GM15510 (cell line): ENCODE results near the gene MGRN1.

ENCODE experiments used
- POLR2A ChIP-seq: IDR thresholded peaks from 3 replicates; pipeline ENCODE4 v1.6.1; 2011; ENCODE audit warnings: borderline replicate concordance; ENCODE audit not compliant: insufficient read length; ENCODE audit errors: extremely low read depth

MGRN1 gene

DNA sequence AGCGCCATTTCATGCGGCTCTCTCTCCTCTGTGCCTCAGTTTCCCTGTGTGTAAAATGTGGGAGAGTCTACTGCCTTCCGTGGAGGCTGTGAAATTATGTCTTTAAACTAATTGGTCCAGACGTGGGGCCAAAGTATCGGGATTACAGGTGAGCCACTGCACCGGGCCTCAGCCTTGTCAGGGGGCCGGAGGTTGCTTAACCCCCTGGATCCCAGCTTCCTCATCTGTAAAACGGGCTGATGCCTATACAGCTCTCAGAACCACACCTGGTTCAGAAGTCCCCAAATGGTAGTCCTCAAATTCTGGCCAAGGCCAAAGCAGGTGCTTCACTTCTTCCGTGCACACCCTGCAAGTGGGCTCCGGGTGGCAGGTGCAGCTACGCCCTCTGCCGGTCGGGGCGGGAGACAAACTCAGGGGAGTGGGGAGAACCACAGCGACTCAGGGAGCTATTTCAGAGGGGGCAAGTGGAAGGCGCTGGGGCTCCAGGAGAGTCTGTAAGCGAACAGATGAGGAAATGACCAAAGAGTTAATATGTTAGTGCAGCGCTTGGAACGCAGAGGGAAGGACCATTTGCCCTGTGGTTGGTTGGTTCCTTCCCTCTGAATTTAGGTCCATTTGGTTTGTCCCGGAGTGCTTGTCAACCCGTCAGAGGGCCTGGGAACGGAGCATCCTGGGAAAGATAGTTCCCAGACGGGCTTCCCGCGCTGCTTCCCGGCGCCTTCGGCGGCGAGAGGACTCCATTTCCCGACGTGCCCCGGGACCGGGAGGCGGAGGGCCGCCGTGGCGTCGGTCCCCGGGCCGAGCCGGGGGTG, at the start of gene MGRN1:
Gene MGRN1, plus strand, starts transcription at position 812 of the 812 bp plus-strand sequence. CDS start 135 bp downstream, outside the sequence.
- peak; percentile 22 for TF ChIP-seq POLR2A

DNA sequence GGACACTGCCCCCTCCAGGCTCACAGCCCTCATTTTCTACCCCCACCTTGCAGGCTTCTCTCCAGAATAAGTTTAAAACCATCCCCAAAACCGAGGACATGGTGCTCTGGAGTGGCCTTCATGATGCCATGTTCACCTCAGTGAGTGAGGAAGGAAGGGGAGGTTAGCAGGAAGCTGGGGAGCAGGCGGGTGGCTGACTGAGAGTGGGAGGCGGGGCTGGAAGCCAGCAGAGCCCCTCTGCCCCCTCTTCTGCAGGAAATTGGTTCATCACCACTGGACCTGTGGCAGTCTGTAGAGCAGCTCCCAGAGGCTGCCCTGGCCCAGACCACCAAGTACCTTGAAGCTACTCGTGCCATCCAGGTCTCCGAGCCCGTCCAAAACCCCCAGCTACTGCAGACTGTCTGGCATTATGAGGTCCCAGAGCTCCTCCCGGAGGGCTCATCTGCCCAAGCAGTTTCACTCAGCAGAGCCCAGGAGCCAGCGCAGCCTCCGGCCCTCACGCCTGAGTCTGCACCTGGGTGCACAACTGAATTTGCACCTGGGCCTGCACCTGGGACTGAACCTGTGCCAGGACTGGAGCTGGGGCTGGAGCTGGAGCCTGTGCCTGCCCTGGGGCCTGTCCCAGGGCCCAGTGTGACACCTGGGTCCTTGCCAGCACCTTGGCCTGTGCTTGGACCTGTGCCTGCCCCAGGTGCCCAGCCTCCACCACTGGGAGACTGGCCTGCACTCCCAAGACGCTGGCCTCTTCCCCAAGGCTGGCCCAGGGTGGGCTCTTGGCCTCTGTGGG, 49.5 kb upstream of the MGRN1 start:
- no peak for TF ChIP-seq POLR2A

DNA sequence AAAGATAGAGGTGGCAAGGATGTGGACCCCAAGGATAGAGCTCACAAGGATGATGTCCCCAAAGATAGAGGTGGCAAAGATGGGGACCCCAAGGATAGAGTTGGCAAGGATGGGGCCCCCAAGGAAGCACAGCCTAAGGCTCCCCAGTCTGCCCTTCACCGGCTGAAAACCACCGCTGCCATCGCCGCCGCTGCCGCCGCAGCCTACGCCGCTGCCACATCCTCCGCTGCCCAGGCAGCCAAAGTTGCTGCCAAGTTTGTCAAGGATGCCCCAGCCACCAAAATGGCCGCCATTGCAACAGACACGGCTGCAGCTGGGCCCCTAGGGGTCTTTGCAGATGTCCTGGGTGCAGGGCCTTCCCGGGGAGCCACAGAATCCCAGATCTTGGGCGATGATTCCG, 48.6 kb upstream of the MGRN1 start:
- no peak for TF ChIP-seq POLR2A

DNA sequence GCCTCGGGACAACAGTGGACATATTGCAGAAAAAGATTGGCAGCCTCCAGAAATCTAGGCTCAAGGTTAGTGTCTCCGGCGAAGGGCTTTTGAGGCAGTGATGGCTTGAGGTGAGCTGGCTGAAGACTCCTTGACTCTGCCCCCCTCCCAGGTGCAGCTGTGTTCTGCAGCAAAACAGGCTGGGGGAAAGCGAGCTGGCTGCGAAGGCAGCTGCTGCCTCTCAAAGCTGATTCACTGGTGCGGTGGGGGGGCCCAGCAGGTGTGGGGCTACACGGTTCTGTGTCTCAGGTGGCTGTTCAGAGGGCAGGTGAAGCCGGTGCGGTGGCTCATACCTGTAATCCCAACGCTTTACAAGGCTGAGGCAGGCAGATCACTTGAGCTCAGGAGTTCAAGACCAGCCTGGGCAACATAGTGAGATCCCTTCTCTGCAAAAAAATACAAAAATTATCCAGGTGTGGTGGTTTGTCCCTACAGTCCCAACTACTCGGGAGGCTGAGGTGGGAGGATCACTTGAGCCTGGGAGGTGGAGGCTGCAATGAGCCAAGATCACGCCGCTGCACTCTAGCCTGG, 45.6 kb upstream of the MGRN1 start:
- no peak for TF ChIP-seq POLR2A

DNA sequence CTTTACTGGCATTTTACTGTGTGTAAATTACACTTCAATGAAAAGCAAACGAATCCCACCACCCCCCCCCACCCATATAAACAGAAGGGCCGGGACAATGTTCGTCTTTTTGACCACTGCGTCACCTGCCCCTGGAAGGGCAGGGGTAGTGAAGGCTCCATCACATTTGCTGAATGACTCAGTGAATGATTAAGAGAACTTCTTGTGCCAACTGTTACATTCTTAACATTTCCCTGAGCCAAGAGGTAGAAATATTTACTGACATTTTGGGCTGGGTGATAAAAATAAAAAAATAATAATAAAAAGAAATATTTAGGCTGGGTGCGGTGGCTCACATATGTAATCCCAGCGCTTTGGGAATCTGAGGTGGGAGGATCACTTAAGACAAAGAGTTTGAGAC, 44.4 kb upstream of the MGRN1 start:
- TF ChIP-seq POLR2A, result no peak

DNA sequence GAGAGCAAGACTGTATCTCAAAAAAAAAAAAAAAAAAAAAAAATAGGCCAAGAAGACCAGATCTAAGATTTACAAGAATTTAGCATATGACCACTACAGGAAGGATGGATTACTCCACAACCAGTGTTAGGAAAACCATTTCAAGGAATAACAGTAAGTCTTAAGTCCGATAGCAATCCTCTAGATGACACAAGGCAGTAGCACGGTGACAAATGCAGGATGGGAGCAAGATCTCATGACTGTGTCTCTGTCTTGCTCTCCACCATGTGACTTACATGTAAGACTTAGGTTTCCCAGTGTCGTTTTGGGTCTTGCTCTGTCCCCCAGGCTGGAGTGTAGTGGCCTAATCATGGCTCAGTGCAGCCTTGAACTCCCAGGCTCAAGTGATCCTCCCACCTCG, 40.7 kb upstream of the MGRN1 start:
- TF ChIP-seq POLR2A, result no peak

DNA sequence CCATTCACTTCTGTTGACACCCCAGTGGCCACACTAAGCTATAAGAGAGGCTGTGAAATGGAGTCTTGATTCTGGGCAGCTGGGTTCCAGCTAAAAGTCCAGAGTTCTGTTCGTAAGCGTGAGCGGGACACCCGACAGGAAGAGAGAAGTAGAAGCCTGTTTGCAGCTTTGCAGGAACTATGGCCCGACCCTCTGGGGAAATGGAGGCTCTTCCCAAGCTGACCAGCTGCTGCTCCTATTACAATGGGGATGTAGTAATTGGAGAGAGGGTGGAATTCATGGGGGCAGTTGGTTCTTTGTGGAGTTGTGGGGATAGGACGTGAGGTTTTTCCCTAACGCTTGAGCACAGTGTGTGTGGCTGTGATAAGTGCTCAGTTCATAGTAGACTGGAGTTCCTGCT, 38.3 kb upstream of the MGRN1 start:
- no peak for TF ChIP-seq POLR2A

DNA sequence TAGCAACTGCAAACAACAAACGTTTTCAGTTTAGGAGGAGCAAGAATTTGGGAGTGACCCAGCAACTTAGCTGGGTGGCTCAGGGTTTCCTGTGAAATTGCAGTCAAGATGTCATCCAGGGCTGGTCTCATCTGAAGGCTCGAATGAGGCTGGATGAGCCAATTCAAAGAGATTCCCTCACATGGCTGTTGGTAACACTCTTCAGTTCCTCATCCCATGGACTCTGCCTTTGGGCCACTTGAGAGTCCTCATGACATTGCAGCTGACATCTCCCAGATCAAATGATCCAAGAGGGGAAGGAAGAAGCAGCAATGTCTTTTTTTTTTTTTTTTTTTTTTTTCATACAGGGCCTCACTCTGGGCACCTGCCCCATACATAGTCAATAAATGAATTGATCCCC, 36.2 kb upstream of the MGRN1 start:
- no peak for TF ChIP-seq POLR2A

DNA sequence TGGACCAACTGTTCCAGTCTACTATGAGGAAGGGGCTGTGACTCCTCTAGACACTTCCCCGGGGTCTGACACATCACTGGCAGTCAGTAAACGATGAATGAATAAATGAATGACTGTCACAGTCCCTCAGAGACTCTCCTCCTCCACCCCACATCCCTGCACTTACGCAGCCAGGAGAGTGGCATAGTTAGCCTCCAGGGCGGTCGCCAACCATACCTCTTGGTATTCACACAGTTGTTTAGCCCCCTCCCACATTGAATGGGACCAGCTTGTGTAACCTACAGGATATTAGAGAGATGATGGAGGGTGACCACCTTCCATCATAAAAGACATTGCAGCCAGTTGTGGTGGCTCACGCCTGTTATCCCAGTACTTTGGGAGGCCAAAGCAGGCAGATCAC, 35.7 kb upstream of the MGRN1 start:
- no peak for TF ChIP-seq POLR2A

DNA sequence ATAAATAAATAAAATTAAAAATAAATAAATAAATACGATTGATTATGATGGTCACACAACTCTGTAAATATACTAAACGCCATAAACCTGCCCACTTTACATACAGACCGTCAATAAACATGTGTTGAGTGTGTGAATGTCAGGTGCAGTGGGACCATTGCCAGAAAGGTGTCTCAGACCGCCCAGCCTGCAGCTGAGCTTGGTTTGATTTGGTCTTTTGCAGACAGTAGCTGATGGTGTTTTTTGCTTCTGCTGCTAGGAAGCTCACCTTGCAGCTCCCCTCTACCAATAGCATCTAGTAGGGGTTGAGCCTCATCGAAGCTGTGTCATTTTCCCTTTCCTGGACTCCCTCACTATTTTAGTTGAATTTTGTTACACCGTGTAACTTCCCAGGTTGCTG, 33.4 kb upstream of the MGRN1 start:
- TF ChIP-seq POLR2A, result no peak

DNA sequence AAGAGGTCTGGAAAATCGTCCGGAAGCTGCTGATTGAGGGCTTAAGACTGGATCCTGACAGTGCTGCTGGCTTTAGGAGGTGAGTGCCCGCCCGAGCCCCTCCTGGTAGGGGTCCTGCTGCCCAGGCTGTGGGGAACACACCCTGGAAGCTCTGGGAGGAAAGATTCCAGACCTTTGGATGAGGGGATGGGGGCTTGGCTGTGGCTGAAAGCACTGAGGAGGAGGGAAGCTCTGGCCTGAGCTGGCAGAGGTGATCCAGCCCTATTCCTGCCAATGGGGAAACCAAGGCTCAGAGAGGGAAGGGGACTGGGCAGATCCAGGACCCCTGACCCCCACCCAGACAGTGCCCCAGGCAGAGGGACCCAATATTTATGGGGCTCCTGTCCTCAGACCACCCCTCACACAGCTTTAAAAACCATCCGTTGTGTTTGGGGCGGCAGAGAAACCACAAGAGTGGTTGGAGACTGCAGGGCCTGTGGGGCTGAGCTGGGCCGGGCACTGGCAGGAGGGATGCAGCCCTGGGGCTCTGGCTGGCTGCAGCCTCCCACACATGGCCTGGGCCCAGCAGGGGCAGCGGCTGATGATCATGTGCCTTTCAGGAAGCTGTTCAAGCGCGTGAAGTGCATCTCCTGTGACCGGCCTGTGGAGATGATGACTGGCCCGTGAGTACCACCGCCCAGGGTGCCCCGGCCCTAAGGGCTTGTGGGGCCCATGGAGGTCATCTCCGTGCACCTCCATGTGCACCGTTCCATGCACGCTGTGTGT, 32.7 kb upstream of the MGRN1 start:
- TF ChIP-seq POLR2A, result no peak

DNA sequence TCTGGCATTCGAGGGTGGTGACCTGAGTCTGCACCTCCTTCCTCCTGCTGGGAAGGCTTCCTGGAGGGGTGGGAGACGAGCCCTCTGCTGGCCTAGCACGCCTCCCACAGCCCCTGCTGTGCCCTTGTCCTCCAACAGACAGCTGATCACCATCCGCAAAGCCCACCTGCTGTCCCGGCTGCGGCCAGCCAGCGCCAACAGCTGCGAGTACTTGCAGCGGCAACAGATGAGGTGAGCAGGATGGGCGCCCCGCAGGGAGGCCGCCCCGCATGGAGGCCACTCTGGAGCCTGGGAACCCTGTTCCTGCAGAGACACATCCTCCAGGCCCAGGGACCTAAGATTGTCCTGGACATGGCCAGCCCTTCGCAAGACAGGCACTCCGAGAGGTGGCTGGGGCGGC, 31.5 kb upstream of the MGRN1 start:
- TF ChIP-seq POLR2A, result no peak

DNA sequence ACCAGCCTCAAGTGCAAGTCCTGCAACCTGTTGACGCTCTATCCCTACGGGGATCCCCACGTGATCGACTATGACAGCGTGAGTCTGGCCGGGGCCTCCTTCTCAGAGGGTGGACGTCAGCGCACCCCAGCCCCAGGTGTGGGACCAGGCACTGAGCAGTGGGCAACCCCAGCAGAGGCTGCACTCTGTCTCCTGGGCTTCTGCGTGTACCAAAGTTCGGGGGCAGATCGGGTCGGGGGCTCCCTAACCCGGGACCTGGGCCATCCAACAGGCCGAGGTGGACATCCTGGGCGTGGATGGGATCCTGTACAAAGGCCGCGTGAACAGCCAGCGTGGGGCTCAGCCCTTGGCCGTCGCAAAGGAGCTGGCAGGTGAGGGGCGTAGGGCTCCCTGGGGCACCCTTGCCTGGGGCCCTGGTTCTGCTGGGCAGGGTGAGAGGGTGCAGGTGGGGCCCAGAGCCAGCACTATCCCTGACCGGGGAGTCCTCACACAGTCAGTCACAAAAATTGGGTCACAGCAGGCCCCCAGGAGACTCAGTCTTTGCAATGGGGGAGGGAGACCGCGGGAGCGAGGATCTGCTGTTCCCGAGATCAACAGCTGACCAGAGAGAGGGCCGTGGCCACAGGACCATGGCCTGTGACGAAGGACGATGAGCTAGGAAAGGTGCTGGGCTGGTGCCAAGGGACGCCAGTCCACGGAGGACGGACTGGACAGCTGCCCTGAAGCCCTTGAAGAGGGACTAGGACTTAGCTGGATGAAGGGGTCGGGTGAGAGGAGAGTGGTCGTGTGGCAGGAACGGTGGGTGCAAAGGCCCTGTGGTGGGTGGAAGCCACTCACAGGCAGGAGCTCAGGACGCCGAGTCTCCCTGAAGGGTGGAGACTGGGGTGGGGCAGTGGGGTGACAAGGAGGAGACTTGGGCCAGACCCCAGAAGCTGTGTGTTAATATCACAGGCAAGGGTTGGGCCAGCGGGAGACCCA, 29.9 kb upstream of the MGRN1 start:
- TF ChIP-seq POLR2A, result no peak

DNA sequence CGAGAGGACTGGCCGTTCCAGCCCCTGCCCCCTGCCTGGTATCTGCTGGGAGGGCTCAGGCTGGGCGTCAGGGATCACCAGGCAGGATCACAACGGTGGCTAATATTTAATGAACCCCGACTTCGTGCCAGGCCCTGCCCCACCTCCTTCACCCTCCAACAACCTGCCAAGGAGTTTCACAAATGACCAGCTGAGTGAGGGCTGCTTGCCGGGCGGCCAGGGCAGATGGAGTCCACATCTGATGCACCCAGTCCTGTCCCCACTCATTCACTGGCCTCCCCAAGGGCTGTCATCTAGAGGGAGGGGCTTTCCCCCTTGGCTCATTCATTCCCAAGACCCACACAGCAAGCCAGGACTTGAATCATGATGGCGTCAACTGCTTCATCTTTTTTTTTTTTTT, 27.5 kb upstream of the MGRN1 start:
- no peak for TF ChIP-seq POLR2A

DNA sequence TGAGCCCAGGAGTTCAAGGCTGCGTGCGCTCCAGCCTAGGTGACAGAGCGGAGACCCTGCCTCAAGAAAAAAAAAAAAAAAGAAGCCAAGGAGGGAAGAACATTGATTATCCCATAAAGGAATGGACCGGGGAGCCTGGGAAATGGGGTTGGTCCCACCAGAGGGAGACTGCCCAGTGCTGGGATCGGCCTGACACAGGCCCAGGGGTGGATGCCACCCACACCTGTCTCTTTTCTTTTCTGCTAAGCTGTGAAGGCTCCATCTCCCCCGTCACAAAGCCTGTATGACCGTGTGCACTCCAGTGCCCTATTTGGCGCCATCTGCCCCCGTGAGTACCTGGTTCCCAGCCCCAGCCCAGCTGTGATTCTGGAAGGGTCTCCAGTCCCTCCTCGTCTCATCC, 25.6 kb upstream of the MGRN1 start:
- no peak for TF ChIP-seq POLR2A

DNA sequence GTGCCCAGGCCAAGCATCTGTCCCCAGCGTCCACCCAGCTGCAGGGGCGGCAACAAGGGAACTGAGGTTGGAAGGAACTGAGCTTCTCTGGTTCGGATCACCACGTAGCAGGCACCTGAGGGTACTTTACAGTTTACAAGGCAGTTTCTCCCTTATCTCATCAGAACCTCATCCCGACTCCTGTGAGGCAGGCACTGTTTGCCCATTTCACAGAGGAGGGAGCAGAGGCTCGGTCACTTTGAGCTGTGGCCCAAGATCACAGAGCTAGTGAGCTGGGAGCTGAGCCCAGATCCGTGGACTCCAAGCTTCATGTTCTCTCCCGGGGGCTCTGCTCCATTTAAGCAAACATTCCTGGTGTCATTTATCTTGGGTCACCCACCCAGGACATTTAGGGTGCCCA, 25.1 kb upstream of the MGRN1 start:
- no peak for TF ChIP-seq POLR2A
